GM12865 (cell line): Measurements from ENCODE around the gene DSTN.
"Not testable (repeated sequence)": the region's sequence is repeated elsewhere in the genome, so short reads cannot be mapped to it uniquely, and the experiment has no call there.

Experiments
- DNase-seq: peaks from one replicate; pipeline ENCODE4 v3.0.0; 2010; ENCODE audit warnings: low read depth
- H3K4me3 ChIP-seq: 2 replicates; pipeline ENCODE4 v1.5.1; 2011; ENCODE audit warnings: mild to moderate bottlenecking, low read depth, low read length, control low read depth
- TF ChIP-seq, protein P1 (sequence below): IDR thresholded peaks from 2 replicates; pipeline ENCODE4 v1.5.1; 2011; ENCODE audit warnings: low read length, control low read depth, low read depth, inconsistent platforms; ENCODE audit not compliant: insufficient read depth; ENCODE audit errors: missing control alignments

Gene DSTN

DNA sequence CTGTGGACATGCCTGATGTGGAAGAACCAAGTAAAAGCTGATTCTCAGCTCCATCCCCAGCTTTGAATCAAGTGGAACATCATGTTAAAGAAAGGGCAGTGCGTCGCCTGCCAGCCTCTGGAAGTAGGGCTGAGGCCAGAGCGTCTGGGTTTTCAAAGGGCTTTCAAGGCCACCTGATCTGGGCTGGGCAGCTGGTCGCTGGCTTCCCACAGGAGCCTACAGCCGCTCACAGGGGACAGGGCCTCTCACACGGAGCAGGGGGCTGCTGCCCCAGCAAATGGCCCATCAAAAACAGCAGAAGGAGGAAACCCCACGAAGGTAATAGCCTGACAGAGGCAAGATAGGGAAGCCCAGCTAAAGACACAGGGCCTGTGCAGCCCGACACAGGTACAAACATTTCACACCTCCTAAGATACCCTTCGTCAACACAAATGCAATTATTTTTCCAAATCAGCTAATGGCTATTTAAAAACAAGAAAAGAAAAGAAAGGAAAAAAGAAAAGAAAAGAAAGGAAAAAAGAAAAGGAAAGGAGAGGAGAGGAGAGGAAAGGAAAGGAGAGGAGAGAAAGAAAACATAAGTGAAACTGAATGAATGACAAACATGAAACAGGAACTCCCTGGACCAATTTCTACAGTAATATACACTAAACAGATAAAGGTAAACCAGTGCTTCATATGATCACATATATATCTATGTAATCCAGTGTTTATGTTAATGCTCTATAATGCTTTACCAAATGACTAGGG is 87.4 kb downstream of the DSTN start:
- TF ChIP-seq, protein P1, sequence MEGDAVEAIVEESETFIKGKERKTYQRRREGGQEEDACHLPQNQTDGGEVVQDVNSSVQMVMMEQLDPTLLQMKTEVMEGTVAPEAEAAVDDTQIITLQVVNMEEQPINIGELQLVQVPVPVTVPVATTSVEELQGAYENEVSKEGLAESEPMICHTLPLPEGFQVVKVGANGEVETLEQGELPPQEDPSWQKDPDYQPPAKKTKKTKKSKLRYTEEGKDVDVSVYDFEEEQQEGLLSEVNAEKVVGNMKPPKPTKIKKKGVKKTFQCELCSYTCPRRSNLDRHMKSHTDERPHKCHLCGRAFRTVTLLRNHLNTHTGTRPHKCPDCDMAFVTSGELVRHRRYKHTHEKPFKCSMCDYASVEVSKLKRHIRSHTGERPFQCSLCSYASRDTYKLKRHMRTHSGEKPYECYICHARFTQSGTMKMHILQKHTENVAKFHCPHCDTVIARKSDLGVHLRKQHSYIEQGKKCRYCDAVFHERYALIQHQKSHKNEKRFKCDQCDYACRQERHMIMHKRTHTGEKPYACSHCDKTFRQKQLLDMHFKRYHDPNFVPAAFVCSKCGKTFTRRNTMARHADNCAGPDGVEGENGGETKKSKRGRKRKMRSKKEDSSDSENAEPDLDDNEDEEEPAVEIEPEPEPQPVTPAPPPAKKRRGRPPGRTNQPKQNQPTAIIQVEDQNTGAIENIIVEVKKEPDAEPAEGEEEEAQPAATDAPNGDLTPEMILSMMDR, result no peak
- no peak for DNase-seq

DNA sequence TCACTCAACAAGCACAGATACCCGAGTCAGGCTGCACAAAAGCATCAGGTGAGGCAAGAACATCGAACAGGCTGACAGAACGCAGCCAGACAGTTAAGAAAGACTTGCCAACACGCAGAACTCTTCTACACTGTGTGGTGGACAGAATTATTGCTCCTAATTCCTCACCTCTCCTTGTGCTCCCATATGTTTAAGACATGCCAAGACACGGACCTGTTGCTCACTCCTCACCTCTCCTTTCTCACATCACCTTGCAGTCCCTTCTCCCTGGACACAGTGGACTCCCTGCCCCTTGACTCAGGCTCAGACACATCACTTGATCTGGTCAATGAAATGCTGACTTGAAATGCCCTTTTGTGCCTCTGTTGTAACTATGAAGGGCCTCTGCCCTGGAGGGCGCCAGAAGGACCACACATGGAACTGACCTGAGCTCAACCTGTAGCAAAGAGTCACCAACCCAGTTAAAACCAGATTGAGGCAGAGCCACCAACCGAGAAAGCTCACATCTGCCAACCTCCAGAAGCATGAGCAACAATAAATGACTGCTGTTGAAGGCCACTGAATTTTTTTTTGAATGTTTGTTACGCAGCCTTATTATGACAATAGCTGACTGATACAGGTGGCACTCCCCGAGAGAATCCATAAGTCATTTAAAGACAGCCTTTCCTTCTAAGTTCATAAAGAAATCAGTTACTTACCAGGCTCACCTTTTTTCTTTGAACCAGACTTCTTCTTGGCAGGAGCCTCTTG is 88.2 kb downstream of the DSTN start:
- DNase-seq, result no peak
- no peak overlapping the region for H3K4me3 ChIP-seq
- TF ChIP-seq, protein P1, result no peak

More for the DNA sequence above, 87.4 kb downstream of the DSTN start:
- H3K4me3 ChIP-seq, result no peak overlapping the region

- TF ChIP-seq, protein P1, result no peak
- no peak for DNase-seq
- no peak overlapping the region for H3K4me3 ChIP-seq
Observed at GRCh38 chr20:17658648-17658993, 88.7 kb downstream of the DSTN start.

DNA sequence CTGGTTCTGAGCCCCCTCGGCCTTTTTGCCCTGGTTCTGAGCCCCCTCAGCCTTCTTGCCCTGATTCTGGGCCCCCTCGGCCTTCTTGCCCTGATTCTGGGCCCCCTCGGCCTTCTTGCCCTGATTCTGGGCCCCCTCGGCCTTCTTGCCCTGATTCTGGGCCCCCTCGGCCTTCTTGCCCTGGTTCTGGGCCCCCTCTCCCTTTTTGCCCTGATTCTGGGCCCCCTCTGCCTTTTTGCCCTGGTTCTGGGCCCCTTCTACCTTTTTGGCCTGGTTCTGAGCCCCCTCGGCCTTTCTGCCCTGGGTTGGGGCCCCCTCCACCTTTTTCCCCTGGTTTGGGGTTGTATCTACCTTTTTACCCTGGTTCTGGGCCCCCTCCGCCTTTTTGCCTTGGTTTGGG is 89.5 kb downstream of the DSTN start:
- not testable (repeated sequence) for H3K4me3 ChIP-seq, DNase-seq
